Prostate gland (tissue), 2 donors: ENCODE measurements around the gene GDPD5.

Experiments used
- CTCF ChIP-seq, 4 experiments: fragments of 200-600 bp in 2 of 4; fragments of 450-650 bp in 2 of 4; sonication (generic) in 2 of 4; IDR thresholded peaks; 1 replicate in 3 of 4; 2 replicates in 1 of 4; pipeline ENCODE4 v1.5.1; 2016 to 2019; ENCODE audit warnings: antibody characterized with exemption in 4 of 4, mild to moderate bottlenecking in 2 of 4, moderate library complexity in 2 of 4
- POLR2A ChIP-seq: fragments of 450-650 bp; IDR thresholded peaks from one replicate; pipeline ENCODE4 v1.6.1; 2016; ENCODE audit warnings: antibody characterized with exemption, mild to moderate bottlenecking
- POLR2AphosphoS5 ChIP-seq: sonication (generic); formaldehyde crosslinking; IDR thresholded peaks from one replicate; pipeline ENCODE4 v1.6.1; 2017; ENCODE audit warnings: antibody characterized with exemption

- TF ChIP-seq CTCF (IDR thresholded peaks at IDR 0.05) (no peak), POLR2AphosphoS5 (no peak), POLR2A (no peak)
Observed at GRCh38 chr11:75518771-75519653, 6.7 kb downstream of the GDPD5 start.
